ENCODE data around the gene RAB27B. TPM values are rescaled to one million over a fixed set of nuclear protein-coding genes. Genes with fewer than 3 reads are reported as not detected.
"Not testable (repeated sequence)": the region's sequence is repeated elsewhere in the genome, so short reads cannot be mapped to it uniquely, and the experiment has no call there.

RAB27B gene
- total RNA-seq, 1 donor from 2014 or later: 0.16 TPM

DNA sequence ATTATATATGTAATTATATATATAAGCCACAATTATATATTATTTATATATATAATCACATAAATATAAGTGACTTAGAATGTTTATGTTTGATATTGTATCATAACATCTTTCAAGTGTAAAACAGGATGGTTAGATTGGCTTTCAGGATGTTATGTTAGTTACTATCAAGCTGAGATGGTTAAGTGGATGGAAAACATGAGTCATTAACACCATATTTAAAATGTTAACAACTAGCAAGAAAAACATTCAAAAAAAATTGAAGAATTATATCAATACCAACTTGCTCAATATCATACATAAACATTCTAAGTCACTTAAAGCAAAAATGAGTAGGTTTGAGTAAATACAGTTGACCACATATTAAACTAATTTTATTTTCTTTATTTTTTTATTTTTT lies 21.8 kb upstream of the RAB27B start:
- intact Hi-C loops (cut with micrococcal nuclease): no loop called here
- Histone ChIP-seq H3K27me3 (ENCODE audit: low read depth) (no peaks in the 10 kb centered on the region), H3K4me3 (no peak overlapping the region), H3K9me3 (replicated peaks) (no peaks in the 10 kb centered on the region), H3K27ac (replicated peaks) (no peak overlapping the region), H3K36me3 (no peaks in the 10 kb centered on the region), H3K4me1 (no peaks in the 10 kb centered on the region)
- no peak for DNase-seq
- TF ChIP-seq, protein P1, sequence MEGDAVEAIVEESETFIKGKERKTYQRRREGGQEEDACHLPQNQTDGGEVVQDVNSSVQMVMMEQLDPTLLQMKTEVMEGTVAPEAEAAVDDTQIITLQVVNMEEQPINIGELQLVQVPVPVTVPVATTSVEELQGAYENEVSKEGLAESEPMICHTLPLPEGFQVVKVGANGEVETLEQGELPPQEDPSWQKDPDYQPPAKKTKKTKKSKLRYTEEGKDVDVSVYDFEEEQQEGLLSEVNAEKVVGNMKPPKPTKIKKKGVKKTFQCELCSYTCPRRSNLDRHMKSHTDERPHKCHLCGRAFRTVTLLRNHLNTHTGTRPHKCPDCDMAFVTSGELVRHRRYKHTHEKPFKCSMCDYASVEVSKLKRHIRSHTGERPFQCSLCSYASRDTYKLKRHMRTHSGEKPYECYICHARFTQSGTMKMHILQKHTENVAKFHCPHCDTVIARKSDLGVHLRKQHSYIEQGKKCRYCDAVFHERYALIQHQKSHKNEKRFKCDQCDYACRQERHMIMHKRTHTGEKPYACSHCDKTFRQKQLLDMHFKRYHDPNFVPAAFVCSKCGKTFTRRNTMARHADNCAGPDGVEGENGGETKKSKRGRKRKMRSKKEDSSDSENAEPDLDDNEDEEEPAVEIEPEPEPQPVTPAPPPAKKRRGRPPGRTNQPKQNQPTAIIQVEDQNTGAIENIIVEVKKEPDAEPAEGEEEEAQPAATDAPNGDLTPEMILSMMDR (IDR thresholded peaks at IDR 0.05; ENCODE audit: borderline replicate concordance): no peak

GRCh38 chr18:54807303-54807702 lies 21.0 kb upstream of the RAB27B start:
- Histone ChIP-seq H3K4me1 (no peaks in the 10 kb centered on the region), H3K27me3 (ENCODE audit: low read depth) (no peaks in the 10 kb centered on the region), H3K36me3 (no peaks in the 10 kb centered on the region), H3K9me3 (replicated peaks) (no peaks in the 10 kb centered on the region), H3K4me3 (no peak overlapping the region), H3K27ac (replicated peaks) (no peak overlapping the region)
- intact Hi-C loops (cut with micrococcal nuclease): no loop called here
- TF ChIP-seq, protein P1 (IDR thresholded peaks at IDR 0.05; ENCODE audit: borderline replicate concordance): no peak
- no peak for DNase-seq

DNA sequence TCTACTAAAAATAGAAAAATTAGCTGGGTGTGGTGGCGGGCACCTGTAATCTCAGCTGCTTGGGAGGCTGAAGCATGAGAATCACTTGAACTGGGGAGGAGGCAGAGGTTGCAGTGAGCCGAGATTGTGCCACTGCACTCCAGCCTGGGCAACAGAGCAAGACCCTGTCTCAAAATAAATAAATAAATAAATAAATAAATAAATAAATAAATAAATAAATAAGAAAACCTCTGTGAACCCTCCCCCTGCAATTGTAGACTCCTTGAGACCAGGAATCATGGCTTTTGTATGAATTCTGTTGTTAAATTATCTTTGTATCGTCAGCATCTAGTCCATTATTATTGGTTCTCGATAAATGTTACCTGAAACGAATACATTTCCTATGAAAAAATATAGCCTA lies 17.6 kb upstream of the RAB27B start:
- H3K4me3 ChIP-seq; H3K4me1 ChIP-seq; H3K36me3 ChIP-seq; intact Hi-C loops (cut with micrococcal nuclease); H3K27me3 ChIP-seq (ENCODE audit: low read depth); H3K9me3 ChIP-seq (replicated peaks); DNase-seq; H3K27ac ChIP-seq (replicated peaks): not testable (repeated sequence)

DNA sequence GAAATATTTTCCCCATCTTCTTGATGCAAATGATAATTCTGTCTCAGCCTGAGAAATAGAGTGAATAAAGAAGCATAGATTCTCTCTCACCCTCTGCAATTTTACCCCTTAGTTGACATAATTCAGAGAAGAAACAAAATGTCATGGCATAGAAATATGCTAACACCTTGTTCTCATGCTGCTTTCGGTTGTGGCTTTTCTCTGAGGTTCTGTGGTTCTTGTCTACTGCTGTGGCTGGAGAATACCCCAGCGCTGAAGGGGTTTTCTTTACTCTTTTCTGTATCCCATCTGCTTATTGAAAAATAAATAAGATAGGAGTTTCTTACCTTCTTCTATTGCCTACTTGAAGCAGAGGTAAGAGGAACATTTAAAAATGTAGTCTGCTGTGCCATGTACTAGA lies 15.4 kb upstream of the RAB27B start:
- intact Hi-C loops (cut with micrococcal nuclease): no loop called here
- TF ChIP-seq, protein P1 (IDR thresholded peaks at IDR 0.05; ENCODE audit: borderline replicate concordance): no peak
- no peaks in the 10 kb centered on the region for H3K36me3 ChIP-seq
- no peaks in the 10 kb centered on the region for H3K27me3 ChIP-seq (ENCODE audit: low read depth)
- H3K4me3 ChIP-seq: no peak overlapping the region
- no peaks in the 10 kb centered on the region for H3K9me3 ChIP-seq (replicated peaks)
- DNase-seq: no peak
- no peaks in the 10 kb centered on the region for H3K4me1 ChIP-seq
- H3K27ac ChIP-seq (replicated peaks): no peak overlapping the region

GRCh38 chr18:54813305-54813704 lies 15.0 kb upstream of the RAB27B start:
- TF ChIP-seq, protein P1 (IDR thresholded peaks at IDR 0.05; ENCODE audit: borderline replicate concordance): no peak
- no peaks in the 10 kb centered on the region for H3K9me3 ChIP-seq (replicated peaks)
- no peak overlapping the region for H3K4me3 ChIP-seq
- intact Hi-C loops (cut with micrococcal nuclease): no loop called here
- no peak for DNase-seq
- H3K36me3 ChIP-seq: no peaks in the 10 kb centered on the region
- H3K4me1 ChIP-seq: no peaks in the 10 kb centered on the region
- no peaks in the 10 kb centered on the region for H3K27me3 ChIP-seq (ENCODE audit: low read depth)
- H3K27ac ChIP-seq (replicated peaks): no peak overlapping the region

GRCh38 chr18:54813977-54814565 lies 14.2 kb upstream of the RAB27B start:
- Histone ChIP-seq H3K4me1 (no peaks in the 10 kb centered on the region), H3K9me3 (replicated peaks) (no peaks in the 10 kb centered on the region), H3K27me3 (ENCODE audit: low read depth) (no peaks in the 10 kb centered on the region), H3K36me3 (no peaks in the 10 kb centered on the region), H3K4me3 (no peak overlapping the region), H3K27ac (replicated peaks) (no peak overlapping the region)
- TF ChIP-seq, protein P1 (IDR thresholded peaks at IDR 0.05; ENCODE audit: borderline replicate concordance): no peak
- DNase-seq: no peak
- intact Hi-C loops (cut with micrococcal nuclease): no loop called here
